ENCODE data around the gene HK1.
A peak's percentile ranks its signal among the peaks of the same experiment; 100 is the strongest.

Gene HK1

DNA sequence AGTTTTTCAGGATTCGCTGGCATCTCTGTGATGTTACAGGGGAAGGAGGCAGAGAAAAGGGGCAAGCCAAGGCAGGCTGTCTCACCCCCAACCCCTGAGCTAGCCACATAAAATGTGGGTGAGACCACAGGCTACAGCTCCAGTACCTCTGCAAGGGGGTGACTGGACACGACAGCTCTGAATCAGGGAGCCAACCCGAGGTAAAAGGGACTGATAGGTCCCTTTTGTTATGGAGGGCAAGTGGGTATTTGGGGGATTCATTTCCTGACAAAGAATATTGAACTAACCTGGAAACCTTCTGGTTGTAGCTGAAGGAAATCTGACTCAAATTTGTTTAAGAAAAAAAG lies 71.2 kb downstream of the HK1 start:
- H3K9me3 ChIP-seq (ENCODE audit: insufficient read depth, low read depth, low read length), result no peaks in the 10 kb centered on the region
- no peak overlapping the region for H3K27ac ChIP-seq (ENCODE audit: low read depth, low read length)
- no peak overlapping the region for H3K9ac ChIP-seq (ENCODE audit: low read depth, low read length)
- no peak overlapping the region for H3K4me3 ChIP-seq (ENCODE audit: low read length)
- peaks cover 30% of the 10 kb centered on the region for H3K36me3 ChIP-seq (ENCODE audit: insufficient read depth, low read length)
- H3K4me1 ChIP-seq (ENCODE audit: insufficient read depth, low read length), result peaks cover 48% of the 10 kb centered on the region
- H3K27me3 ChIP-seq (ENCODE audit: insufficient read depth, low read length), result no peaks in the 10 kb centered on the region
- 88% methylated on average over 3 of the region's 3 CpGs for WGBS

GRCh38 chr10:69351589-69351988 lies 73.3 kb downstream of the HK1 start:
- H3K36me3 ChIP-seq (ENCODE audit: insufficient read depth, low read length), result peaks cover 22% of the 10 kb centered on the region

DNA sequence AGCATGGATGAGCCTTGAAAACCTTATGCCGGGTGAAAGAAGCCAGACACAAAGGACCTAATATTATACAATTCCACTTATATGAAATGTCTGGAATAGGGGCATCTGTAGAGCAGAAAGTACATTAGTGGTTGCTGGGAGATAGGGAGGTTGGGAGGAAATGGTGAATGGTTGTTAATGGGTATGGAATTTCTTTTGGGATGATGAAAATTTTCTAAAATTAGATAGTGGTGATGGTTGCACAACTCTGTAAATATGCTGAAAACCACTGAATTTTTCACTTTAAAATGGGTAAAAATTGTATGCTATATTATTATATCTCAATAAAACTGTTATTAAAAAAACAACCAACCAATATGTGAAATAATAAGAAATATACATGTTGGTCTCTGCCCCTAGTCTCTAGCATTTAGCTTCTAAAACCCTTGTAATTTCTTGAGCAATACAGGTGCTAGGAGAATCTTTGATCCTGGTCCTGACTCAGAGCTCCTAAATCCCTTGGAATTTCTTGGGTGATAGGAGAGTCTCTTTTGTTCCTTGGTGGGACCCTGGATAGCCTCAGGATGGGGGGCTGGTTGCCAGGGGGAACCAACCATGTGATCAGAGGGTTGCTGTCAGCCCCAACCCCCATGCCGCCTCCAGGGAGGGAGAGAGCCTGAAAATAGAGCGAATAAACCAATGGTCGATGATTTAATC lies 74.4 kb downstream of the HK1 start:
- Histone ChIP-seq H3K9me3 (ENCODE audit: insufficient read depth, low read depth, low read length) (no peaks in the 10 kb centered on the region), H3K36me3 (ENCODE audit: insufficient read depth, low read length) (peaks cover 19% of the 10 kb centered on the region), H3K27me3 (ENCODE audit: insufficient read depth, low read length) (no peaks in the 10 kb centered on the region), H3K4me1 (ENCODE audit: insufficient read depth, low read length) (peaks cover 26% of the 10 kb centered on the region), H3K27ac (ENCODE audit: low read depth, low read length) (no peak overlapping the region), H3K4me3 (ENCODE audit: low read length) (no peak overlapping the region), H3K9ac (ENCODE audit: low read depth, low read length) (no peak overlapping the region)
- 98% methylated on average over 4 of the region's 4 CpGs for WGBS

More at GRCh38 chr10:69351589-69351988, 73.3 kb downstream of the HK1 start:
- Histone ChIP-seq H3K4me1 (ENCODE audit: insufficient read depth, low read length) (peaks cover 28% of the 10 kb centered on the region), H3K9me3 (ENCODE audit: insufficient read depth, low read depth, low read length) (no peaks in the 10 kb centered on the region), H3K9ac (ENCODE audit: low read depth, low read length) (no peak overlapping the region), H3K4me3 (ENCODE audit: low read length) (no peak overlapping the region), H3K27ac (ENCODE audit: low read depth, low read length) (no peak overlapping the region), H3K27me3 (ENCODE audit: insufficient read depth, low read length) (no peaks in the 10 kb centered on the region)
- WGBS, result 79% methylated on average over 4 of the region's 4 CpGs

DNA sequence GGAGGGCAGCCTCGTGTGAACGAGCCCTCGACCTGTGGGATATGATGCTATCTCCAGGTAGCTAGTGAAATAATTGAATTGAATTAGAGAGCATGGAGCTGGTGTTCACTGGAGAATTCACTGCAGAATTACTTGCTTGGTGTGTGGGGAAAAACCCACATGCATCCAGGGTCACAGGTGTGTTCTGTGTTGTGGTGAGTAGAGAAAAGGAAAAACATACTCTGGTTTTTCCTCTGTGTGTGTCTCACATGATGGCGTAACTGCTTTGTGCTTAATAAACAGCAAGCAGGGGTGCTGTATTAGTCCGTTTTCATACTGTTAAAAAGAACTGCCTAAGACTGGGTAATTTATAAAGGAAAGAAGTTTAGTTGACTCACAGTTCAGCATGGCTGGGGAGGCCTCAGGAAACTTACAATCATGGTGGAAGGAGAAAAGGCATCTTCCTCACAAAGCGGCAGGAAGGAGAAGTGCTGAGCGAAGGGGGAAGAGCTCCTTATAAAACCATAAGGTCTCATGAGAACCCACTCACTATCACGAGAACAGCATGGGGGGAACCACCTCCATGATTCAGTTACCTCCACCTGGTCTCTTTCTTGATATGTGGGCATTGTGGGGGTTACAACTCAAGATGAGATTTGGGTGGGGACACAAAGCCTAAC lies 75.8 kb downstream of the HK1 start:
- no peak overlapping the region for H3K4me3 ChIP-seq (ENCODE audit: low read length)
- no peaks in the 10 kb centered on the region for H3K9me3 ChIP-seq (ENCODE audit: insufficient read depth, low read depth, low read length)
- H3K27me3 ChIP-seq (ENCODE audit: insufficient read depth, low read length), result no peaks in the 10 kb centered on the region
- peaks cover 19% of the 10 kb centered on the region for H3K4me1 ChIP-seq (ENCODE audit: insufficient read depth, low read length)
- H3K27ac ChIP-seq (ENCODE audit: low read depth, low read length), result no peak overlapping the region
- 95% methylated on average over 8 of the region's 8 CpGs for WGBS
- H3K36me3 ChIP-seq (ENCODE audit: insufficient read depth, low read length), result peaks cover 17% of the 10 kb centered on the region
- no peak overlapping the region for H3K9ac ChIP-seq (ENCODE audit: low read depth, low read length)

DNA sequence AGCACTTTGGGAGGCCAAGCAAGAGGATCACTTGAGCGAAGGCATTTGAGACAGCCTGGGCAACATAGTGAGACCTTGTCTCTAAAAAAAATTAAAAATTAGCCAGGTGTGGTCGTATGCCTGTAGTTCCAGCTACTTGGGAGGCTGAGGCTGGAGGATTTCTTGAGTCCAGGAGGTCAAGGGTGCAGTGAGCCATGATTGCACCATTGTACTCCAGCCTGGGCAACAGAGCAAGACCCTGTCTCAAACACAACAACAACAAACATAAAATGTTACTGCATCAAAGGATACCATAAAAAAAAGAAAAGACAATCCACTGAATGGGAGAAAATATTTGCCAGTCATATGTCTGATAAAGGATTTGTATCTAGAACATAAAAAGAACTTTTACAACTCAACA lies 77.9 kb downstream of the HK1 start:
- peaks cover 17% of the 10 kb centered on the region for H3K4me1 ChIP-seq (ENCODE audit: insufficient read depth, low read length)
- H3K27ac ChIP-seq (ENCODE audit: low read depth, low read length), result no peak overlapping the region
- no peaks in the 10 kb centered on the region for H3K9me3 ChIP-seq (ENCODE audit: insufficient read depth, low read depth, low read length)
- no peak overlapping the region for H3K9ac ChIP-seq (ENCODE audit: low read depth, low read length)
- H3K27me3 ChIP-seq (ENCODE audit: insufficient read depth, low read length), result no peaks in the 10 kb centered on the region
- WGBS, result 94% methylated on average over 2 of the region's 2 CpGs
- H3K4me3 ChIP-seq (ENCODE audit: low read length), result no peak overlapping the region
- peaks cover 16% of the 10 kb centered on the region for H3K36me3 ChIP-seq (ENCODE audit: insufficient read depth, low read length)

DNA sequence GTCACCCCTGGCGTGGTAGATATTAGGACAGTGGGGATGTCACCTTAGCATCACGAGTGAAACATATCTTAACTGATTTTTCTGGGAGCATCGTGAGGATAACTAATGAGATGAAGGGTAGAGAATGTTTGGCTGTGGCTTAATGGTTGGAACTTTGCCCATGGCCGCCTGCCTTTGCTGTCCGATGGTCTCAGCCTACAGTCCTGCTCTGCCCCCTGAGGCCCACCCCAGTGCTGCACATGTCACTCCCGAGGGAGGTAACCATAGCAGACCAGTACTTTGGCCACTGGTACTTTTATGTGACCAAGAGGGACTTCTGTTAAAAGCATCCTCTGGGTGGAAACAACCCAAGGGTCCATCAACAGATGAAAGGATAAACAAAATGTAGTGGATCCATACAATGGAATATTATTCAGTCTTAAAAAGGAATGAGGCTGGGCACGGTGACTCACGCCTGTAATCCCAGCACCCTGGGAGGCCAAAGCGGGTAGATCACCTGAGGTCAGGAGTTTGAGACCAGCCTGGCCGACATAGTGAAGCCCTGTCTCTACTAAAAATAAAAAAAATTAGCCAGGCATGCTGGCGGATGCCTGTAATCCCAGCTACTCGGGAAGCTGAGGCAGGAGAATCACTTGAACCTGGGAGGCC lies 80.0 kb downstream of the HK1 start:
- Histone ChIP-seq H3K27ac (ENCODE audit: low read depth, low read length) (no peak overlapping the region), H3K36me3 (ENCODE audit: insufficient read depth, low read length) (peaks cover 29% of the 10 kb centered on the region), H3K9me3 (ENCODE audit: insufficient read depth, low read depth, low read length) (no peaks in the 10 kb centered on the region), H3K9ac (ENCODE audit: low read depth, low read length) (no peak overlapping the region), H3K27me3 (ENCODE audit: insufficient read depth, low read length) (no peaks in the 10 kb centered on the region), H3K4me1 (ENCODE audit: insufficient read depth, low read length) (peaks cover 6% of the 10 kb centered on the region), H3K4me3 (ENCODE audit: low read length) (no peak overlapping the region)
- 94% methylated on average over 12 of the region's 12 CpGs for WGBS

DNA sequence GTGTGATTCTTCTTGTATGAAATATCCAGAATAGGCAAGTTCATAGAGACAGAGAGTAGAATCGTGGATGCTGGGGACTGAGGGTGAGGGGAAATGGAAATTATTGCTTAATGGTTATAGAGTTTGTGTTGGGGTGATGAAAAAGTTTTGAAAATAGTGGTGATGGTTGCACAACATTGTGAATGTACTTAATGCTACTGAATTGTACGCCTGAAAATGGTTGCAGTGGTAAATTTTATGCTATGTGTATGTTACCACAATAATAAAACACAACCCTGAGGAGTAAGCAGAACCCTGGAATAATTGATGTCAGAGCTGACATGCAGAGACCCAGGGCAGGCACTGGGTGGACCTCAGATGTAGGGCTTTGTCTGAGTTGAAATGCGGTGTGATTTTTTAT lies 80.9 kb downstream of the HK1 start:
- Histone ChIP-seq H3K36me3 (ENCODE audit: insufficient read depth, low read length) (peaks cover 35% of the 10 kb centered on the region), H3K9me3 (ENCODE audit: insufficient read depth, low read depth, low read length) (no peaks in the 10 kb centered on the region), H3K4me1 (ENCODE audit: insufficient read depth, low read length) (peaks cover 5% of the 10 kb centered on the region; the same call in 1 of the 2 replicates), H3K27ac (ENCODE audit: low read depth, low read length) (no peak overlapping the region), H3K4me3 (ENCODE audit: low read length) (no peak overlapping the region), H3K27me3 (ENCODE audit: insufficient read depth, low read length) (no peaks in the 10 kb centered on the region), H3K9ac (ENCODE audit: low read depth, low read length) (no peak overlapping the region)
- WGBS, result 90% methylated on average over 2 of the region's 3 CpGs

DNA sequence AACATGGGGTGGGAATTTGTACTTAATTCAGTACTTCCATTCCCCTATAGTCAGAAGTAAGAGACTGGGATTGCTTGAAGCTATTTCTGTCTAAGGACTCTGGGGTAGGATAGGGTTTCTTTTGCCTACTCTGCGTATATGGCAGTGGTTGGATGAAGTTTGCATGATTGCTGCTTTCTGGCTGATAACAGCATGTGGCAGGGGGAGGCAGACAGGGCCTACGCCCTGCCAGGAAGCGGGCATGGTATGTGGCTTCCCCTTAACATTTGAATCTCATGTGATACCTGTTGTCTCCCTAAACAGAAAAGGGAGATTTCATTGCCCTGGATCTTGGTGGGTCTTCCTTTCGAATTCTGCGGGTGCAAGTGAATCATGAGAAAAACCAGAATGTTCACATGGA lies 81.3 kb downstream of the HK1 start:
- H3K9ac ChIP-seq (ENCODE audit: low read depth, low read length), result no peak overlapping the region
- H3K27ac ChIP-seq (ENCODE audit: low read depth, low read length), result no peak overlapping the region
- no peaks in the 10 kb centered on the region for H3K27me3 ChIP-seq (ENCODE audit: insufficient read depth, low read length)
- no peaks in the 10 kb centered on the region for H3K9me3 ChIP-seq (ENCODE audit: insufficient read depth, low read depth, low read length)
- peaks cover 5% of the 10 kb centered on the region; the same call in 1 of the 2 replicates for H3K4me1 ChIP-seq (ENCODE audit: insufficient read depth, low read length)
- H3K36me3 ChIP-seq (ENCODE audit: insufficient read depth, low read length), result peaks cover 39% of the 10 kb centered on the region
- H3K4me3 ChIP-seq (ENCODE audit: low read length), result no peak overlapping the region
- WGBS, result 91% methylated on average over 5 of the region's 5 CpGs

GRCh38 chr10:69360485-69361302 lies 82.4 kb downstream of the HK1 start:
- H3K4me3 ChIP-seq (ENCODE audit: low read length), result no peak overlapping the region
- H3K9ac ChIP-seq (ENCODE audit: low read depth, low read length), result no peak overlapping the region
- no peak overlapping the region for H3K27ac ChIP-seq (ENCODE audit: low read depth, low read length)
- H3K27me3 ChIP-seq (ENCODE audit: insufficient read depth, low read length), result no peaks in the 10 kb centered on the region
- H3K4me1 ChIP-seq (ENCODE audit: insufficient read depth, low read length), result peaks cover 5% of the 10 kb centered on the region; the same call in 1 of the 2 replicates
- H3K9me3 ChIP-seq (ENCODE audit: insufficient read depth, low read depth, low read length), result no peaks in the 10 kb centered on the region
- whole genome bisulfite sequencing, result 94% methylated on average over 8 of the region's 8 CpGs
- peaks cover 49% of the 10 kb centered on the region for H3K36me3 ChIP-seq (ENCODE audit: insufficient read depth, low read length)

GRCh38 chr10:69361303-69361614 lies 83.0 kb downstream of the HK1 start:
- H3K4me3 ChIP-seq (ENCODE audit: low read length), result no peak overlapping the region
- no peaks in the 10 kb centered on the region for H3K9me3 ChIP-seq (ENCODE audit: insufficient read depth, low read depth, low read length)
- no peaks in the 10 kb centered on the region for H3K27me3 ChIP-seq (ENCODE audit: insufficient read depth, low read length)
- no peak overlapping the region for H3K27ac ChIP-seq (ENCODE audit: low read depth, low read length)
- WGBS, result 94% methylated on average over 2 of the region's 2 CpGs
- H3K36me3 ChIP-seq (ENCODE audit: insufficient read depth, low read length), result peaks cover 54% of the 10 kb centered on the region
- H3K4me1 ChIP-seq (ENCODE audit: insufficient read depth, low read length), result peaks cover 5% of the 10 kb centered on the region; the same call in 1 of the 2 replicates
- H3K9ac ChIP-seq (ENCODE audit: low read depth, low read length), result no peak overlapping the region

DNA sequence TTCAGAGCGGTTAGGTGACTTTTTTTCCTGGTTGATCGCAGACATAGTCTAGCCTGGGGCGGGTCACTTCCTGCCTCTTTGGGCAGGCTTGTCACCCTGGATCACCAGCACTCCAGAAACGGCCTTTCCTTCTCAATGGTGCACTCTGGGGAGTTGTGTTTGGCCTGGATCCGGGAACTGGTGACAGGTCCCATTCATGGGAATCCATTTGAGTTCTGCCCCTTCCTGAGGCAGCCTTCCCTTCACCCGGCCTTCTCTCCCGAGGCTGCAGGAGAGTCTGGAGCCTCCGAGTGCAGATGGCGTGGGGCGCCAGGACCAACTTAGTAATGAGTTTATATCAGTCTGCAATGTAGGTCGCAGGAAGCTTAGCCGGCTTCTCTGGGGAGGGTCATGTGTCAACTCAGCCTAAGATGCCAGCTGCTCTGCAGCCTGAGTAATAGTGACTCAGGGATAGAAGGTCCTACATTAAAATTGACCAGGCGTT lies 84.2 kb downstream of the HK1 start:
- Histone ChIP-seq H3K4me1 (ENCODE audit: insufficient read depth, low read length) (peaks cover 5% of the 10 kb centered on the region; the same call in 1 of the 2 replicates), H3K4me3 (ENCODE audit: low read length) (no peak overlapping the region), H3K36me3 (ENCODE audit: insufficient read depth, low read length) (peaks cover 66% of the 10 kb centered on the region), H3K27me3 (ENCODE audit: insufficient read depth, low read length) (no peaks in the 10 kb centered on the region), H3K27ac (ENCODE audit: low read depth, low read length) (peak overlapping the region; percentile 25; the same call in 1 of the 2 replicates), H3K9ac (ENCODE audit: low read depth, low read length) (no peak overlapping the region), H3K9me3 (ENCODE audit: insufficient read depth, low read depth, low read length) (no peaks in the 10 kb centered on the region)
- 95% methylated on average over 13 of the region's 13 CpGs for WGBS

Data from HUES64 (cell line).